Stimulated activated memory B cell treated with anti-CD40 and anti-IgM and Interleukin-4, amounts not matched to agents 10 μg/mL and 1 μg/mL and 100 μg/mL, for 72 hours (primary cell): ENCODE measurements around the gene CDH2.
"Not testable (repeated sequence)": the region's sequence is repeated elsewhere in the genome, so short reads cannot be mapped to it uniquely, and the experiment has no call there.

Source experiments
- ATAC-seq: fragments of 150-1000 bp; cut with Tn5 transposase; 2 replicates; pipeline ENCODE4 v1.10.0; 2021
- H3K27ac Mint-ChIP-seq: one replicate; pipeline ENCODE4 v1.8.0; 2022; ENCODE audit warnings: mild to moderate bottlenecking, mixed read lengths
- H3K27me3 Mint-ChIP-seq: one replicate; pipeline ENCODE4 v1.8.0; 2022; ENCODE audit warnings: mixed read lengths
- H3K36me3 Mint-ChIP-seq: one replicate; pipeline ENCODE4 v1.8.0; 2022; ENCODE audit warnings: mixed read lengths
- H3K4me1 Mint-ChIP-seq: one replicate; pipeline ENCODE4 v1.8.0; 2022; ENCODE audit warnings: mixed read lengths
- H3K4me3 Mint-ChIP-seq: one replicate; pipeline ENCODE4 v1.8.0; 2022; ENCODE audit warnings: mild to moderate bottlenecking, moderate library complexity, mixed read lengths
- H3K9me3 Mint-ChIP-seq: one replicate; pipeline ENCODE4 v1.8.0; 2022; ENCODE audit warnings: mixed read lengths

The CDH2 gene

GRCh38 chr18:27952741-27953140 lies 224.2 kb downstream of the CDH2 start:
- Mint-ChIP-seq H3K27ac (no peak overlapping the region), H3K36me3 (no peaks in the 10 kb centered on the region), H3K27me3 (no peaks in the 10 kb centered on the region), H3K4me3 (no peak overlapping the region), H3K9me3 (no peaks in the 10 kb centered on the region), H3K4me1 (no peaks in the 10 kb centered on the region)
- ATAC-seq = no peak

- no peak for ATAC-seq
- H3K4me1 Mint-ChIP-seq = no peaks in the 10 kb centered on the region
- H3K9me3 Mint-ChIP-seq = no peaks in the 10 kb centered on the region
- H3K4me3 Mint-ChIP-seq = no peak overlapping the region
- no peak overlapping the region for H3K27ac Mint-ChIP-seq
- no peaks in the 10 kb centered on the region for H3K36me3 Mint-ChIP-seq
- H3K27me3 Mint-ChIP-seq = no peaks in the 10 kb centered on the region
Measured at GRCh38 chr18:27950648-27951228, 226.2 kb downstream of the CDH2 start.

GRCh38 chr18:27948986-27949385 lies 227.9 kb downstream of the CDH2 start:
- Mint-ChIP-seq H3K36me3 (no peaks in the 10 kb centered on the region), H3K27ac (no peak overlapping the region), H3K9me3 (no peaks in the 10 kb centered on the region), H3K27me3 (no peaks in the 10 kb centered on the region), H3K4me1 (no peaks in the 10 kb centered on the region), H3K4me3 (no peak overlapping the region)
- ATAC-seq = no peak

GRCh38 chr18:27942706-27943105 lies 234.2 kb downstream of the CDH2 start:
- Mint-ChIP-seq H3K4me1 (no peaks in the 10 kb centered on the region), H3K4me3 (no peak overlapping the region), H3K9me3 (peaks cover 3% of the 10 kb centered on the region), H3K27me3 (no peaks in the 10 kb centered on the region), H3K27ac (no peak overlapping the region), H3K36me3 (no peaks in the 10 kb centered on the region)
- ATAC-seq = no peak

- Mint-ChIP-seq H3K4me1 (no peaks in the 10 kb centered on the region), H3K9me3 (no peaks in the 10 kb centered on the region), H3K27me3 (no peaks in the 10 kb centered on the region), H3K4me3 (no peak overlapping the region), H3K36me3 (no peaks in the 10 kb centered on the region), H3K27ac (no peak overlapping the region)
- ATAC-seq = no peak
Measured at GRCh38 chr18:27931535-27931934, 245.4 kb downstream of the CDH2 start.

- no peaks in the 10 kb centered on the region for H3K36me3 Mint-ChIP-seq
- no peaks in the 10 kb centered on the region for H3K27me3 Mint-ChIP-seq
- no peaks in the 10 kb centered on the region for H3K4me1 Mint-ChIP-seq
- no peak overlapping the region for H3K27ac Mint-ChIP-seq
- peaks cover 4% of the 10 kb centered on the region for H3K9me3 Mint-ChIP-seq
- no peak for ATAC-seq
- H3K4me3 Mint-ChIP-seq = no peak overlapping the region
Measured at GRCh38 chr18:27922780-27923179, 254.2 kb downstream of the CDH2 start.

- Mint-ChIP-seq H3K36me3 (no peaks in the 10 kb centered on the region), H3K27ac (no peak overlapping the region), H3K4me3 (no peak overlapping the region), H3K27me3 (no peaks in the 10 kb centered on the region), H3K9me3 (peaks cover 7% of the 10 kb centered on the region), H3K4me1 (no peaks in the 10 kb centered on the region)
- ATAC-seq = no peak
Measured at GRCh38 chr18:27921904-27922751, 254.8 kb downstream of the CDH2 start.

GRCh38 chr18:27921392-27921791 lies 255.5 kb downstream of the CDH2 start:
- Mint-ChIP-seq H3K4me3 (no peak overlapping the region), H3K4me1 (no peaks in the 10 kb centered on the region), H3K9me3 (peaks cover 8% of the 10 kb centered on the region), H3K36me3 (no peaks in the 10 kb centered on the region), H3K27me3 (no peaks in the 10 kb centered on the region), H3K27ac (no peak overlapping the region)
- ATAC-seq = no peak

GRCh38 chr18:27920836-27921235 lies 256.1 kb downstream of the CDH2 start:
- Mint-ChIP-seq H3K27me3 (no peaks in the 10 kb centered on the region), H3K36me3 (no peaks in the 10 kb centered on the region), H3K4me1 (no peaks in the 10 kb centered on the region), H3K4me3 (no peak overlapping the region), H3K9me3 (peaks cover 8% of the 10 kb centered on the region), H3K27ac (no peak overlapping the region)
- ATAC-seq = no peak

GRCh38 chr18:27906189-27906588 lies 270.7 kb downstream of the CDH2 start:
- not testable (repeated sequence) for ATAC-seq, H3K27ac Mint-ChIP-seq, H3K4me3 Mint-ChIP-seq, H3K4me1 Mint-ChIP-seq, H3K27me3 Mint-ChIP-seq, H3K36me3 Mint-ChIP-seq
- peaks cover 11% of the 10 kb centered on the region for H3K9me3 Mint-ChIP-seq

- Mint-ChIP-seq H3K4me1 (no peaks in the 10 kb centered on the region), H3K4me3 (no peak overlapping the region), H3K9me3 (peaks cover 6% of the 10 kb centered on the region), H3K27me3 (no peaks in the 10 kb centered on the region), H3K36me3 (no peaks in the 10 kb centered on the region), H3K27ac (no peak overlapping the region)
- no peak for ATAC-seq
Measured at GRCh38 chr18:27903906-27904305, 273.0 kb downstream of the CDH2 start.

GRCh38 chr18:27901424-27902226 lies 275.3 kb downstream of the CDH2 start:
- no peak overlapping the region for H3K4me3 Mint-ChIP-seq
- no peak for ATAC-seq
- H3K27me3 Mint-ChIP-seq = no peaks in the 10 kb centered on the region
- no peak overlapping the region for H3K27ac Mint-ChIP-seq
- H3K36me3 Mint-ChIP-seq = no peaks in the 10 kb centered on the region
- H3K4me1 Mint-ChIP-seq = no peaks in the 10 kb centered on the region
- peaks cover 9% of the 10 kb centered on the region for H3K9me3 Mint-ChIP-seq
